Measurements from ENCODE around the gene KNSTRN. TPM values are rescaled to one million over a fixed set of nuclear protein-coding genes. Genes with fewer than 3 reads are reported as not detected.
A peak's percentile ranks its signal among the peaks of the same experiment; 100 is the strongest.

The KNSTRN gene
- total and polyA plus RNA-seq, 2 donors (not counting 3 experiments of a cell fraction or from before 2014, with no cell fraction given), result 24.4 to 61.4 TPM

DNA sequence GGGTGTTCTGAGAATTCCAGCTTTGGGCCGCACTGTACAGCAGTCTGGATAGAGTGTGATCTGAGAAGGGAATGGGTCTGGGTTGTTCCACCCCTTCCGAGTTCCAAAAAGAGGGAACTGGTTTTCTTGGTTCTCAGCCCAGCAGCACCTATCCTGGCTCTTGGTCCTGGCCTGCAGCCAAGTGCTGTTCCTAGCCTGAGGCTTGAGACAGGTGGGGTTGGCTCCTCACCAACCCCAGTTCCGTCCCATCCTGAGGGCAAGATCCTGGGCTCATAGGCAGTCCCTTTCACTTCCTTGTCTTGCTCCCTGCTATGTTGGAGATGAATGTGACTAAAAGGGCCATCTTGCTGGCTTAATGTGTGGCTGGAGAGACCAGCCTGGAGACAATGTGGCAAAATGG lies 38.3 kb downstream of the KNSTRN start:
- no peak overlapping the region for H2AFZ ChIP-seq (ENCODE audit: low read depth, low read length)
- no peaks in the 10 kb centered on the region for H3K9me1 ChIP-seq (replicated peaks; ENCODE audit: control insufficient read depth, extremely low read depth, insufficient read depth, low read length)
- TF ChIP-seq JUN (IDR thresholded peaks at IDR 0.05; ENCODE audit: borderline replicate concordance, insufficient read depth, insufficient read length, low read depth) (no peak), POLR2A (IDR thresholded peaks at IDR 0.05; ENCODE audit: low read depth, low read length) (peak; percentile 20)
- H3K4me3 ChIP-seq (replicated peaks in 1 of 3; ENCODE audit: insufficient read depth in 1 of 3, low read depth in 1 of 3, low read length in 3 of 3), result no peak overlapping the region
- H3K4me2 ChIP-seq (ENCODE audit: insufficient read depth, low read length), result no peak overlapping the region
- H3K36me3 ChIP-seq (ENCODE audit: control insufficient read depth in 2 of 2, extremely low read depth in 1 of 2, insufficient read depth in 2 of 2, low read length in 2 of 2), result peaks cover 4 to 7% of the 10 kb centered on the region in 2 experiments
- FAIRE-seq (no peak), DNase-seq (ENCODE audit: low read depth, low spot score) (no peak)
- no peaks in the 10 kb centered on the region for H3K9me3 ChIP-seq (replicated peaks; ENCODE audit: control insufficient read depth, insufficient read depth, low read length)
- dilution Hi-C loops (cut with MboI; ENCODE audit: extremely low pct_ligation_motif_present, low sequenced_read_pairs) (no loop called here), intact Hi-C loops (cut with micrococcal nuclease) (no loop called here)
- POLR2A ChIA-PET, result no interaction called here
- H3K9ac ChIP-seq (replicated peaks; ENCODE audit: extremely low read depth, insufficient read depth, low read length), result no peak overlapping the region
- H3K4me1 ChIP-seq (ENCODE audit: control insufficient read depth, extremely low read depth, insufficient read depth, low read length), result no peaks in the 10 kb centered on the region
- no TSS peak for BruUV-seq (replicated peaks)
- H4K20me1 ChIP-seq (replicated peaks; ENCODE audit: control insufficient read depth, extremely low read depth, insufficient read depth, low read length), result no peaks in the 10 kb centered on the region
- H3K27ac ChIP-seq (ENCODE audit: insufficient read depth, low read depth, low read length), result no peak overlapping the region
- CTCF ChIA-PET, result interaction anchor here (0.8 to 6.9 kb wide), 15 partner anchors 15 to 203 kb away, joined by 3 to 113 read pairs (median 7); partner anchors contain the start of genes CCDC9B, INAFM2 and IVD
- no peaks in the 10 kb centered on the region for H3K27me3 ChIP-seq (ENCODE audit: control insufficient read depth in 2 of 2, insufficient read depth in 2 of 2, low read length in 2 of 2)
- no peaks in the 10 kb centered on the region for H3K79me2 ChIP-seq (ENCODE audit: control insufficient read depth, insufficient read depth, low read length)

DNA sequence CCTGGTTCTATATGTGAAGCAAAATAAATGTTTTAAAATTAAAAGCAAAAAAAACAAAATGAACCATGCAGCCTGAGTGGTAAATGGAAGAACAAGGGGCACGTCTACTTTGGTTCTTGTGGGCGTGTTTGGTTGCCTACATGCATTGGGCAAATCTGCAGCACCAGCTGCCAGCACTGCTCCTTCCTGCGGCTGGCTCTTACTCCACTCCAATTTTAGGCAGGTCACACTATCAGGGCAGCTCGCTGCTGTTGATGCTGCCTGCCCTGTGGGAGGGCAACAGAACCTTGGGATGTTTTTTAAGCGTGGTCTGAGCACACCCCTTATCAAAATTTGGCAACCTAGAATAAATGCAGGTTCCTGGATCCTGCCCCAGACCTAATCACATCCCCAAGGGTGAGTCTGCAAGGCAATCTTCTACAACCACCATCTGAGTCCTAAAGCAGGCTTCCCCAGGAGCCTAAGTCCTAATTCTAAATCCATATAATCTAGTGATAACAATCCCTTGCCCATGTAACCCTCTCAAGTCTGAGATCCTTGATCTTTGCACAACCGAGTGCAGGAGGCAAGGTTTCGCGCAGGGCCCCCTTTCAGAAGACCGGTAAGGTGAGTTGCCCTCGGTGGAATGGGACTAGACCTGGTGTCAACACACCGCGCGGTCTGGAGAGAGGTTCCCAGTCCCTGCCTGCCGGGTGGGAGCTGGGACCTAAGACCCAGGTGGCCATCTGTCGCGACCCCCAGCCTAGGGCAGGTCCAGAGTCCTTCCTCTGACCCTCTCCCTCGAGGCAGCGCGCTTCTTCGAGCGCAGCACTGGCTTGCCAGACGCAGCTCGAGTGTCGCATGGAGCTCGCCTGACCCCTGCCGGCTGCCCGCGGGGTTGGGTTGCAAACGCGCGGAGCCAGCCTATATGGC lies 39.0 kb downstream of the KNSTRN start:
- DNase-seq (ENCODE audit: low read depth, low spot score) (peak; percentile 61), FAIRE-seq (peak; percentile 82)
- H3K79me2 ChIP-seq (ENCODE audit: control insufficient read depth, insufficient read depth, low read length), result no peaks in the 10 kb centered on the region
- no peak for TF ChIP-seq MYC (IDR thresholded peaks at IDR 0.05; ENCODE audit: low read depth, low read length)
- TF ChIP-seq, protein P1, sequence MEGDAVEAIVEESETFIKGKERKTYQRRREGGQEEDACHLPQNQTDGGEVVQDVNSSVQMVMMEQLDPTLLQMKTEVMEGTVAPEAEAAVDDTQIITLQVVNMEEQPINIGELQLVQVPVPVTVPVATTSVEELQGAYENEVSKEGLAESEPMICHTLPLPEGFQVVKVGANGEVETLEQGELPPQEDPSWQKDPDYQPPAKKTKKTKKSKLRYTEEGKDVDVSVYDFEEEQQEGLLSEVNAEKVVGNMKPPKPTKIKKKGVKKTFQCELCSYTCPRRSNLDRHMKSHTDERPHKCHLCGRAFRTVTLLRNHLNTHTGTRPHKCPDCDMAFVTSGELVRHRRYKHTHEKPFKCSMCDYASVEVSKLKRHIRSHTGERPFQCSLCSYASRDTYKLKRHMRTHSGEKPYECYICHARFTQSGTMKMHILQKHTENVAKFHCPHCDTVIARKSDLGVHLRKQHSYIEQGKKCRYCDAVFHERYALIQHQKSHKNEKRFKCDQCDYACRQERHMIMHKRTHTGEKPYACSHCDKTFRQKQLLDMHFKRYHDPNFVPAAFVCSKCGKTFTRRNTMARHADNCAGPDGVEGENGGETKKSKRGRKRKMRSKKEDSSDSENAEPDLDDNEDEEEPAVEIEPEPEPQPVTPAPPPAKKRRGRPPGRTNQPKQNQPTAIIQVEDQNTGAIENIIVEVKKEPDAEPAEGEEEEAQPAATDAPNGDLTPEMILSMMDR (IDR thresholded peaks at IDR 0.05; ENCODE audit: extremely low read depth in 1 of 2, insufficient read depth in 1 of 2, low read depth in 1 of 2, low read length in 2 of 2), result peak; percentile 89 to 99
- TF ChIP-seq POLR2A (IDR thresholded peaks at IDR 0.05; ENCODE audit: low read depth, low read length), result peak; percentile 34
- dilution Hi-C loops (cut with MboI; ENCODE audit: extremely low pct_ligation_motif_present, low sequenced_read_pairs), result no loop called here
- peaks cover 2 to 3% of the 10 kb centered on the region in 2 experiments for H3K36me3 ChIP-seq (ENCODE audit: control insufficient read depth in 2 of 2, extremely low read depth in 1 of 2, insufficient read depth in 2 of 2, low read length in 2 of 2)
- H3K4me3 ChIP-seq (replicated peaks in 1 of 3; ENCODE audit: insufficient read depth in 1 of 3, low read depth in 1 of 3, low read length in 3 of 3), result no peak overlapping the region
- BruUV-seq (replicated peaks), result no TSS peak
- H3K9ac ChIP-seq (replicated peaks; ENCODE audit: extremely low read depth, insufficient read depth, low read length), result no peak overlapping the region
- no peaks in the 10 kb centered on the region for H3K9me3 ChIP-seq (replicated peaks; ENCODE audit: control insufficient read depth, insufficient read depth, low read length)
- H3K9me1 ChIP-seq (replicated peaks; ENCODE audit: control insufficient read depth, extremely low read depth, insufficient read depth, low read length), result no peaks in the 10 kb centered on the region
- ChIA-PET CTCF (interaction anchor here (0.5 to 6.9 kb wide), 24 partner anchors 11 to 376 kb away, joined by 3 to 113 read pairs (median 6); partner anchors contain the start of genes BAHD1, CCDC9B, INAFM2 and IVD), POLR2A (no interaction called here)
- no peak overlapping the region for H2AFZ ChIP-seq (ENCODE audit: low read depth, low read length)
- no peaks in the 10 kb centered on the region for H4K20me1 ChIP-seq (replicated peaks; ENCODE audit: control insufficient read depth, extremely low read depth, insufficient read depth, low read length)
- H3K27ac ChIP-seq (ENCODE audit: insufficient read depth, low read depth, low read length), result no peak overlapping the region
- H3K4me2 ChIP-seq (ENCODE audit: insufficient read depth, low read length), result no peak overlapping the region
- intact Hi-C loops (cut with micrococcal nuclease), result loop anchor here (1.0 to 2.0 kb wide), 6 partner anchors 53 to 205 kb away; partner anchors contain the start of gene INAFM2
- H3K4me1 ChIP-seq (ENCODE audit: control insufficient read depth, extremely low read depth, insufficient read depth, low read length), result no peaks in the 10 kb centered on the region
- no peaks in the 10 kb centered on the region for H3K27me3 ChIP-seq (ENCODE audit: control insufficient read depth in 2 of 2, insufficient read depth in 2 of 2, low read length in 2 of 2)
